ENCODE results near the gene TAS2R40.

DNA sequence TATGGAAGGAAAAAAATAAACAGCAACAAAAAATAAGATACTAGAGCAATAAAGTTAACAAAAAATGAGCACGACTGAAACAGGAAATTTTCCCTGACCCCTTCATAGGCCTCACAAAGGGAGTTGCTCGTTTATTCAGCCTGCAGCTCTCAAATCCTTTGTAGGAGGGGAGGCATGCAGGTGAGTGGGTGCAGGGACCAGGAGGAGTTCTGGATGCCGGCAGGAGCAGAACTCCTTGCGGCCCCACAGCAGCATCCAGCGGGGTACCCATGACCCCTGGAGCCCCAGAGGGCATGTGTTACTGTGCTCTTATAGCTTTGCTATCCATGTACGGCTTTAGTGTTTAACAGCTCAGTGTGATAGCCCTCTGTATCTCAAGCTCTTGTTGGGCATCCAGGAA lies 32.8 kb upstream of the TAS2R40 start:
- TF ChIP-seq REST (IDR thresholded peaks at IDR 0.05; ENCODE audit: insufficient read depth in 1 of 2, low read depth in 2 of 2, low read length in 2 of 2) = no peak
- TF ChIP-seq FOXP2 (optimal IDR thresholded peaks at IDR 0.05; ENCODE audit: borderline replicate concordance, extremely low read depth, extremely low read length, insufficient read depth) = no peak
- TF ChIP-seq POLR2AphosphoS5 (IDR thresholded peaks at IDR 0.05; ENCODE audit: low read depth, low read length) = no peak

Measured in PFSK-1 (cell line).